ENCODE data around the gene RNF10.
"Not testable (repeated sequence)": the region's sequence is repeated elsewhere in the genome, so short reads cannot be mapped to it uniquely, and the experiment has no call there.

Gene RNF10

DNA sequence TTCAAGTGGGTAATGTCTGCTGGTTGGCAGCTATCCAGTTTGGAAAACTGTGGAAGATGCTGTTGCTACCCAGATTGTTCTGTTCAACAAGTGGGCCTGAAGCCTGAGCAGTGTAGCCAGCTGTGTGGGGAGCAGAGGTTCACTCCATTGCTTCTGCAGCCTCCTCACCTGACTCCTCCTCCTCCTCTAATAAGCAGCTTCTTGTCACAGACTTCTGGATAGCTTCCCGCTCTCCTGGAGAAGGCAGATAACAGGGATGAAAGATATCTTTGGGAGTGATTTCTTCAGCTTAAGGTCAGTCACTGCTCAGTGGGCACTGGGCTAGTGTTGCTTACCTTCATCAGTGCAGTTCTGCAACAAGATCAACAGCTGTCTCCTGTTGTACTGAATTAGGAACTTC, 45.0 kb downstream of the RNF10 start:
- no peak for DNase-seq (ENCODE audit: low read depth in 2 of 2, low spot score in 1 of 2)

GRCh38 chr12:120580787-120581723, 46.9 kb downstream of the RNF10 start, which contains the start of gene POP5:
TSS of gene POP5 (minus strand) at chr12:120581402. CDS start at chr12:120581362, 40 bp downstream.
- peak; percentile 83 to 90 for DNase-seq (ENCODE audit: low read depth in 2 of 2, low spot score in 1 of 2)

GRCh38 chr12:120581998-120582397, 47.8 kb downstream of the RNF10 start:
- DNase-seq (ENCODE audit: low read depth in 2 of 2, low spot score in 1 of 2): no peak

- DNase-seq (ENCODE audit: low read depth in 2 of 2, low spot score in 1 of 2): peak; percentile 59 to 71
Observed at GRCh38 chr12:120583478-120584030, 49.4 kb downstream of the RNF10 start.

GRCh38 chr12:120584343-120585149, 50.4 kb downstream of the RNF10 start:
- DNase-seq (ENCODE audit: low read depth in 2 of 2, low spot score in 1 of 2): peak in 1 of 2 donors; percentile 28

DNA sequence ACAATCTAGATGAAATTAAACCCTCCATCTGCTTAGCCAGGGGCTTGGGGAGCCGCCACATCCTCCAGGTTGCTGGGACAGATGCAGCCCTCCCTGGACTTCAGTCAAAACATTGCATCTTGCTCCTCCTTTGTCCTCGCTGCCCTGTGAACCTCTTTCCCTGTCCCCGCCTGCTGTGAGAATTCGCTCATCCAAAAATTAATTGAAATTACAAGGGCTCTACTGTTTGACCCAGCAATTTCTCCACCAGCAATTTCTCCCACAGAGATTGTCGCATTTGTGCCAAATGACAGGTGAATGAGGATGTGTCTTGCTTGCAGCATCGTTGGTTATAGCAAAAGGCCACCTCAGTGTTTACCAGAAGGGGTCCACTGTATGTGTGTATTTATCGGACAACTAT, 52.0 kb downstream of the RNF10 start:
- no peak for DNase-seq (ENCODE audit: low read depth in 2 of 2, low spot score in 1 of 2)

- no peak for DNase-seq (ENCODE audit: low read depth in 2 of 2, low spot score in 1 of 2)
Observed at GRCh38 chr12:120586860-120587259, 52.7 kb downstream of the RNF10 start.

DNA sequence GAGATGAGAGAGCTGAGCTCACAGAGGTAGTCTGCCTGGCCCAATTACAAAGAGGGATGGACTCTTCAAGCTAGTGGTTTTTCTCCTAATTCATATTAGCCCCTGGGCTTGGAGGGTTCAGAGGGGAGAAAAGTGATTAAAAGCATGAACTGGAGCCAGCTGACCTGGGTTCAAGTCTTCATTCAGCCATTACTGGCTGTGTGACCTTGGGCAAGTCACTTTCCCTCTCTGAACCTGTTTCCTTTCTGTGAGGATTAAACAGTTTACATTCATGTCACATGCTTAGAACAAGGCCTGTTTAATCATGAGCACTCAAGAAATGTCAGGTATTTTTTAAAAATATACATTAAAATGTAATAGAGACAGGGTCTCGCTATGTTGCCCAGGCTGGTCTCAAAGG, 54.2 kb downstream of the RNF10 start:
- DNase-seq (ENCODE audit: low read depth in 2 of 2, low spot score in 1 of 2): no peak

GRCh38 chr12:120588948-120589930, 55.1 kb downstream of the RNF10 start:
- no peak for DNase-seq (ENCODE audit: low read depth in 2 of 2, low spot score in 1 of 2)

DNA sequence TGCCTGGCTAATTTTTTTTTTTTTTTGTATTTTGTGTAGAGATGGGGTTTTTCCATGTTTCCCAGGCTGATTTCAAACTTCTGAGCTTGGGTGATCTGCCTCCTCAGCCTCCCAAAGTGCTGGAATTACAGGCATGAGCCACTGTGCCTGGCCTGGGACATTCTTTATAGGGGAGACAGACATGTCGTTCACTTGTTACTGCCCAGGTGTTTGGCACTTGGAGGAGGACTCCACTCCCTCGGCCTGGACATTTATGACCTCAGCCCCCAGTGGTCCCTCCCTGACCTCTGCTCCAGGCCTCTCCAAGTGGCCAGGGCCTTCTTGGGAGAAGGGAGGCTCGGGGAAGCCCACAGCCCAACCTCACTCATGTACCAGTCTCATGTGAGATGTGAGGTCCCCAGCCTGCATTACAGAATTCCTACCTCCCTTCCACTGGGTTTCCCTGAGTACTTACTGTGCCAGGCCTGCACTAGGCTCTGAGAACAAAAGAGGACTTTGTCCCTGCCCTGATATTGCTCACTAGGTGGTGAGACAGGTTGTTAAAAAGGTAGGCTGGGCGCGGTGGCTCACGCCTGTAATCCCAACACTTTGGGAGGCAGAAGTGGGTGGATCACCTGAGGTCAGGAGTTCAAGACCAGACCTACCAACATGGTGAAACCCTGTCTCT, 56.7 kb downstream of the RNF10 start:
- no peak for DNase-seq (ENCODE audit: low read depth in 2 of 2, low spot score in 1 of 2)

DNA sequence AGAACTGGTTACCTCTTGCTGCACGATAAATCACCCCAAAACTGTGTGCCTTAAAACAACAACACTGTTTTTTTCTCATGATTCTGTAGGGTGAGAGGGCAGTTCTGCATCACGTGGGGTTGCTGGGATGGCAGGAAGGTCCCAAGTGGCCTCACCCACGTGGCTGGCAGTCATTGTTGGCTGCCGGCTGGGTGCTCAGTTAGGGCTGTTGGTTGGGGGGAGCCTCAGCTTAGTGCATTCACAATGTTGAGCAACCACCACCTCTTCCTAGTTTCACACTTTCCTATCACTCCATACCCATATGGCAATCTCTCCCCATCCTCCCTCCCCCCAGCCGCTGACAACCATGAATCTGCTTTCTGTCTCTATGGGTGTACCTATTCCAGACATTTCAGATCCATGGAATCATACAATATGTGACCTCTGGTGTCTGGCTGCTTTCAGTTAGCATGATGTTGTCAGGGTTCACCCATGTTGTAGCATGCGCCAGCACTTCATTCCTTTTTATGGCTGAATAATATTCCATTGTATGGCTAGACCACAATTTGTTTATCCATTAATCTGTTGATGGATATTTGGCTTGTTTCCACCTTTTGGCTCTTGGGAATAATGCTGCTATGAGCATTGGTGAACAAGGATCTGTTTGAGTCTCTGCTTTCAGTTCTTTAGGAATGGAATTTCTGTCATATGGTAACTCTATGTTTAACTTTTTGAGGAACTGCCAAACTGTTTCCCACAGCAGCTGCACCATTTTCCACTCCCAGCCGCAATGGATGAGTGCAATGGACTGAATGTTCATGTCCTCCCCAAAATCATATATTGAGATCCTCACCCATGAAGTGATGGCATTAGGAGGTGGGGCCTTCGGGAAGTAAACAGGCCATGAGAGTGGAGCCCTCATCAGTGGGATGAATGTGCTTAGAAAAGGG, 58.2 kb downstream of the RNF10 start:
- DNase-seq (ENCODE audit: low read depth in 2 of 2, low spot score in 1 of 2): no peak

GRCh38 chr12:120596901-120597300, 62.7 kb downstream of the RNF10 start:
- DNase-seq (ENCODE audit: low read depth in 2 of 2, low spot score in 1 of 2): no peak

GRCh38 chr12:120597861-120598260, 63.7 kb downstream of the RNF10 start:
- DNase-seq (ENCODE audit: low read depth in 2 of 2, low spot score in 1 of 2): no peak

GRCh38 chr12:120598674-120599463, 64.7 kb downstream of the RNF10 start:
- DNase-seq (ENCODE audit: low read depth in 2 of 2, low spot score in 1 of 2): no peak

DNA sequence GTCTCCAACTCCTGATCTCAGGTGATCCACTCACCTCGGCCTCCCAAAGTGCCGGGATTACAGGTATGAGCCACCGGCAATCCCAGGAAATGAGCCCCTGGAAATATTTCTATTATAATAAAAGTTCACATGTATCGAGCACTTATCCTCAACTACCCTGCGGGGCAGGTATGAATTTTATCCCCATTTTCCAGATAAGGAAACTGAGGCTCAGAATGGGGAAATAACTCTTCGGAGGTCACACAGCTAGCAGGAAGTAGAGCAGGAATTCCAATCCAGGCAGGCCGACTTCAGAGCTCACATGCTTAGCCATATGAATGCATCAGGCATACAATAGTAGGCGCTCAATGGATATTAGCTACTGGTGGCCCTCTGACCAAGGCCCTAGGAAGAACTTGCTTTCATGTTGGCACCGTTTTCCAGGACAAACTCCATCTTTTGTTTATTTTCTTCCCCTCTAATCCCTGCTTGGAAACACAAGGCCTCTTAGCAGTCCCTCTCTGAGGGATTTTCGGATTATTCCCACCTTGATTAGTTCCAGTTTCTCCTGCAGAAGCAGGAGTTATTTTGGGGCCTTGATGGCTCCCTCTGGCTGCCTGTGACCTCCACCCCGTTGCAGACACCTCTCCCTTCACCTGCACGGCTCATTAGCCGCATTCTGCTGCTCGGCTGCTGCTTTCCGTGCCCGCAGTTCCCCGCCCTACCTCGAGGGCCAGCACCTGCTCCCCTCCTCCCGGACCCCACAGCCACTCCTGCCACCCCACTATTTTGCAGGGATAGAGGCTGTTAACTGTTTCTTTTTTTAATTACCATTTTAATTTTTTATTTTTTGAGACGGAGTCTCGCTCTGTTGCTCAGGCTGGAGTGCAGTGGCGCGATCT, 65.8 kb downstream of the RNF10 start:
- no peak for DNase-seq (ENCODE audit: low read depth in 2 of 2, low spot score in 1 of 2)

GRCh38 chr12:120602416-120602815, 68.3 kb downstream of the RNF10 start:
- not testable (repeated sequence) for DNase-seq (ENCODE audit: low read depth in 2 of 2, low spot score in 1 of 2)

- no peak for DNase-seq (ENCODE audit: low read depth in 2 of 2, low spot score in 1 of 2)
Observed at GRCh38 chr12:120610560-120610959, 76.4 kb downstream of the RNF10 start.

All from stimulated activated CD8-positive, alpha-beta memory T cell treated with anti-CD3 and anti-CD28 coated beads, Interleukin-4, amount 100 ng/mL, for 1 hour (primary cell).